Liver (tissue), 3 donors: Measurements from ENCODE around the gene MAP7D1.

Source experiments
- CTCF ChIP-seq: fragments of 150-350 bp; IDR thresholded peaks from 2 replicates; pipeline ENCODE4 v1.5.1; 2017; ENCODE audit warnings: improper control_type of control experiment, low read depth, low read length; ENCODE audit not compliant: missing input control
- FOXA1 ChIP-seq: IDR thresholded peaks from 2 replicates; pipeline ENCODE4 v1.6.1; 2016; ENCODE audit warnings: antibody characterized with exemption
- MAX ChIP-seq: IDR thresholded peaks from 2 replicates; pipeline ENCODE4 v1.6.1; 2016; ENCODE audit warnings: antibody characterized with exemption
- RAD21 ChIP-seq, 2 donors: IDR thresholded peaks; 2 replicates each; pipeline ENCODE4 v1.6.1; 2016; ENCODE audit warnings: antibody characterized with exemption in 2 of 2, mild to moderate bottlenecking in 2 of 2
- SP1 ChIP-seq: IDR thresholded peaks from 2 replicates; pipeline ENCODE4 v1.6.1; 2018; ENCODE audit warnings: antibody characterized with exemption, mild to moderate bottlenecking
- TAF1 ChIP-seq: conservative IDR thresholded peaks from 2 replicates; pipeline ENCODE4 v1.6.1; 2016; ENCODE audit warnings: antibody characterized with exemption, mild to moderate bottlenecking
- YY1 ChIP-seq: IDR thresholded peaks from 2 replicates; pipeline ENCODE4 v1.6.1; 2016; ENCODE audit warnings: antibody characterized with exemption, mild to moderate bottlenecking
- TF ChIP-seq, protein P1 (sequence below): IDR thresholded peaks from 2 replicates; pipeline ENCODE4 v1.6.1; 2016; ENCODE audit warnings: antibody characterized with exemption, mild to moderate bottlenecking
- TF ChIP-seq, protein P2 (sequence below): IDR thresholded peaks from 2 replicates; pipeline ENCODE4 v1.6.1; 2016; ENCODE audit warnings: antibody characterized with exemption
- TF ChIP-seq, protein P3 (sequence below): IDR thresholded peaks from 2 replicates; pipeline ENCODE4 v1.6.1; 2016; ENCODE audit warnings: antibody characterized with exemption
- donor health status: healthy.
- donor health status: healthy.

DNA sequence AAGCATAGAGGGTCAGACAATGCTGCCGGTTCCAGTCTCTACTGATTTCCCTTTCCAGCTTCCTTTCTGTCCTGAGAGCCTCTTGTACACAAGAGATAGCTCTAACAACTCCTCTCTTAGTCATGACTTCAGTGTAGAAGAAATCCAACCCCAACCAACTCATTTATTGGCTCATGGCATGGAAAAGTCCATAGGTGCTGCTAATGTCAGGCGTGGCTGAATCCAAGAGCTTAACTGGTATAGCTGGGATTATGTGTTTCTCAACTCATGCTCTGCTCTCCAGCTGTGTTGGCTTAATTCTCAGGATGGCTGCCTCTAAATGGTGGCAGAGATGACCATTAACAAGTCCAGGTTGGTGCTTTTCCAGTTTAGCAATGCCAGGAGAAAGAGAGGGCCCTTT, 55.9 kb downstream of the MAP7D1 start:
- TF ChIP-seq CTCF (no peak), YY1 (no peak), RAD21 (IDR thresholded peaks at IDR 0.05) (no peak), FOXA1 (no peak), SP1 (no peak), MAX (no peak), TAF1 (no peak)
- TF ChIP-seq, protein P1, sequence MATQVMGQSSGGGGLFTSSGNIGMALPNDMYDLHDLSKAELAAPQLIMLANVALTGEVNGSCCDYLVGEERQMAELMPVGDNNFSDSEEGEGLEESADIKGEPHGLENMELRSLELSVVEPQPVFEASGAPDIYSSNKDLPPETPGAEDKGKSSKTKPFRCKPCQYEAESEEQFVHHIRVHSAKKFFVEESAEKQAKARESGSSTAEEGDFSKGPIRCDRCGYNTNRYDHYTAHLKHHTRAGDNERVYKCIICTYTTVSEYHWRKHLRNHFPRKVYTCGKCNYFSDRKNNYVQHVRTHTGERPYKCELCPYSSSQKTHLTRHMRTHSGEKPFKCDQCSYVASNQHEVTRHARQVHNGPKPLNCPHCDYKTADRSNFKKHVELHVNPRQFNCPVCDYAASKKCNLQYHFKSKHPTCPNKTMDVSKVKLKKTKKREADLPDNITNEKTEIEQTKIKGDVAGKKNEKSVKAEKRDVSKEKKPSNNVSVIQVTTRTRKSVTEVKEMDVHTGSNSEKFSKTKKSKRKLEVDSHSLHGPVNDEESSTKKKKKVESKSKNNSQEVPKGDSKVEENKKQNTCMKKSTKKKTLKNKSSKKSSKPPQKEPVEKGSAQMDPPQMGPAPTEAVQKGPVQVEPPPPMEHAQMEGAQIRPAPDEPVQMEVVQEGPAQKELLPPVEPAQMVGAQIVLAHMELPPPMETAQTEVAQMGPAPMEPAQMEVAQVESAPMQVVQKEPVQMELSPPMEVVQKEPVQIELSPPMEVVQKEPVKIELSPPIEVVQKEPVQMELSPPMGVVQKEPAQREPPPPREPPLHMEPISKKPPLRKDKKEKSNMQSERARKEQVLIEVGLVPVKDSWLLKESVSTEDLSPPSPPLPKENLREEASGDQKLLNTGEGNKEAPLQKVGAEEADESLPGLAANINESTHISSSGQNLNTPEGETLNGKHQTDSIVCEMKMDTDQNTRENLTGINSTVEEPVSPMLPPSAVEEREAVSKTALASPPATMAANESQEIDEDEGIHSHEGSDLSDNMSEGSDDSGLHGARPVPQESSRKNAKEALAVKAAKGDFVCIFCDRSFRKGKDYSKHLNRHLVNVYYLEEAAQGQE: no peak
- TF ChIP-seq, protein P2, sequence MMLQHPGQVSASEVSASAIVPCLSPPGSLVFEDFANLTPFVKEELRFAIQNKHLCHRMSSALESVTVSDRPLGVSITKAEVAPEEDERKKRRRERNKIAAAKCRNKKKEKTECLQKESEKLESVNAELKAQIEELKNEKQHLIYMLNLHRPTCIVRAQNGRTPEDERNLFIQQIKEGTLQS: no peak
- TF ChIP-seq, protein P3, sequence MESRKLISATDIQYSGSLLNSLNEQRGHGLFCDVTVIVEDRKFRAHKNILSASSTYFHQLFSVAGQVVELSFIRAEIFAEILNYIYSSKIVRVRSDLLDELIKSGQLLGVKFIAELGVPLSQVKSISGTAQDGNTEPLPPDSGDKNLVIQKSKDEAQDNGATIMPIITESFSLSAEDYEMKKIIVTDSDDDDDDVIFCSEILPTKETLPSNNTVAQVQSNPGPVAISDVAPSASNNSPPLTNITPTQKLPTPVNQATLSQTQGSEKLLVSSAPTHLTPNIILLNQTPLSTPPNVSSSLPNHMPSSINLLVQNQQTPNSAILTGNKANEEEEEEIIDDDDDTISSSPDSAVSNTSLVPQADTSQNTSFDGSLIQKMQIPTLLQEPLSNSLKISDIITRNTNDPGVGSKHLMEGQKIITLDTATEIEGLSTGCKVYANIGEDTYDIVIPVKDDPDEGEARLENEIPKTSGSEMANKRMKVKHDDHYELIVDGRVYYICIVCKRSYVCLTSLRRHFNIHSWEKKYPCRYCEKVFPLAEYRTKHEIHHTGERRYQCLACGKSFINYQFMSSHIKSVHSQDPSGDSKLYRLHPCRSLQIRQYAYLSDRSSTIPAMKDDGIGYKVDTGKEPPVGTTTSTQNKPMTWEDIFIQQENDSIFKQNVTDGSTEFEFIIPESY: no peak
